ENCODE data around the gene HTR3B.

GRCh38 chr11:113907681-113908080, 3.1 kb downstream of the HTR3B start:
- TF ChIP-seq, protein P1, sequence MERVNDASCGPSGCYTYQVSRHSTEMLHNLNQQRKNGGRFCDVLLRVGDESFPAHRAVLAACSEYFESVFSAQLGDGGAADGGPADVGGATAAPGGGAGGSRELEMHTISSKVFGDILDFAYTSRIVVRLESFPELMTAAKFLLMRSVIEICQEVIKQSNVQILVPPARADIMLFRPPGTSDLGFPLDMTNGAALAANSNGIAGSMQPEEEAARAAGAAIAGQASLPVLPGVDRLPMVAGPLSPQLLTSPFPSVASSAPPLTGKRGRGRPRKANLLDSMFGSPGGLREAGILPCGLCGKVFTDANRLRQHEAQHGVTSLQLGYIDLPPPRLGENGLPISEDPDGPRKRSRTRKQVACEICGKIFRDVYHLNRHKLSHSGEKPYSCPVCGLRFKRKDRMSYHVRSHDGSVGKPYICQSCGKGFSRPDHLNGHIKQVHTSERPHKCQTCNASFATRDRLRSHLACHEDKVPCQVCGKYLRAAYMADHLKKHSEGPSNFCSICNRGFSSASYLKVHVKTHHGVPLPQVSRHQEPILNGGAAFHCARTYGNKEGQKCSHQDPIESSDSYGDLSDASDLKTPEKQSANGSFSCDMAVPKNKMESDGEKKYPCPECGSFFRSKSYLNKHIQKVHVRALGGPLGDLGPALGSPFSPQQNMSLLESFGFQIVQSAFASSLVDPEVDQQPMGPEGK (CRISPR knock-in tag; IDR thresholded peaks at IDR 0.05; ENCODE audit: borderline replicate concordance), result no peak
- no peak for TF ChIP-seq TSHZ2 (CRISPR knock-in tag; IDR thresholded peaks at IDR 0.05)
- no peak for TF ChIP-seq ARNTL (CRISPR knock-in tag; IDR thresholded peaks at IDR 0.05; ENCODE audit: borderline replicate concordance, low read depth)
- TF ChIP-seq ZFP3 (CRISPR knock-in tag; IDR thresholded peaks at IDR 0.05), result no peak
- no peak for TF ChIP-seq TOX (CRISPR knock-in tag; IDR thresholded peaks at IDR 0.05; ENCODE audit: borderline replicate concordance)
- TF ChIP-seq ZC3H10 (CRISPR knock-in tag; IDR thresholded peaks at IDR 0.05), result no peak
- TF ChIP-seq PPARA (CRISPR knock-in tag; IDR thresholded peaks at IDR 0.05; ENCODE audit: borderline replicate concordance), result no peak
- no peak for TF ChIP-seq POU6F1 (CRISPR knock-in tag; IDR thresholded peaks at IDR 0.05; ENCODE audit: borderline replicate concordance, low read depth)
